Astrocyte of the cerebellum (primary cell): Measurements from ENCODE around the gene DET1.
"Not testable (repeated sequence)": the region's sequence is repeated elsewhere in the genome, so short reads cannot be mapped to it uniquely, and the experiment has no call there.

ENCODE experiments used
- DNase-seq: peaks from one replicate; pipeline ENCODE4 v3.0.0-alpha.2; 2011; ENCODE audit warnings: low read depth
- H3K4me3 ChIP-seq: 2 replicates; pipeline ENCODE4 v1.5.1; 2011; ENCODE audit warnings: mild to moderate bottlenecking, low read depth, low read length, moderate library complexity
- CTCF ChIP-seq: IDR thresholded peaks from 2 replicates; pipeline ENCODE4 v1.5.1; 2012; ENCODE audit warnings: low read length, low read depth, moderate library complexity, mild to moderate bottlenecking; ENCODE audit errors: missing control alignments
- in situ Hi-C: cut with HindIII; loops from 2 replicates; pipeline ENCODE4 v1.10.0; 2017; ENCODE audit warnings: low sequenced_read_pairs

DET1 gene

DNA sequence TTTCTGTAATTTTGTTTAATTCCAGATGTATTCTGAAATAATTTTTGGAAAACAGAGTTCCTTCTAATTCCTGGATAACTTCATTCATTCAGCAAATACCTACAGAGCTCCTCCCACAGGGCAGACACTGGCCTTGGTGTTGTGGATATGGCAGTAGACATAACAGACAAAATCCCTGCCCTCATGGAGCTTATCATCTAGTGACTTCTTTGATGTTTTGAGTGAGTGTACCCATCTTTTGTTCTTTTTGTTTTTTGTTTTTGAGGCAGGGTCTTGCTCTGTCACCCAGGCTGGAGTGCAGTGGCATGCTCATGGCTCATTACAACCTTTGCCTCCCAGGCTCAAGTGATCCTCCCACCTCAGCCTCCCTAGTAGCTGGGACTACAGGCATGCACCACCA is 21.1 kb downstream of the DET1 start:
- no peak for TF ChIP-seq CTCF
- H3K4me3 ChIP-seq = no peak overlapping the region
- in situ Hi-C loops = no loop called here
- no peak for DNase-seq

DNA sequence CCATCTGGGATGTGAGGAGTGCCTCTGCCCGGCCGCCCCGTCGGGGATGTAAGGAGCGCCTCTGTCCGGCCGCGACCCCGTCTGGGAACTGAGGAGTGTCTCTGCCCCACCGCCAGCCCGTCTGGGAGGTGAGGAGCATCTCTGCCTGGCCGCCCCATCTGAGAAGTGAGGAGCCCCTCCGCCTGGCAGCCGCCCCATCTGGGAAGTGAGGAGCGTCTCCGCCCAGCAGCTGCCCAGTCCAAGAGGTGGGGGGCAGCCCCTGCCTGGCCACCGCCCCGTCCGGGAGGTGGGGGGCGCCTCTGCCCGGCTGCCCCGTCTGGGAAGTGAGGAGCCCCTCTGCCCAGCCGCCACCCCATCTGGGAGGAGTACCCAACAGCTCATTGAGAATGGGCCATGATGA is 22.4 kb downstream of the DET1 start:
- H3K4me3 ChIP-seq, in situ Hi-C loops: not testable (repeated sequence)

DNA sequence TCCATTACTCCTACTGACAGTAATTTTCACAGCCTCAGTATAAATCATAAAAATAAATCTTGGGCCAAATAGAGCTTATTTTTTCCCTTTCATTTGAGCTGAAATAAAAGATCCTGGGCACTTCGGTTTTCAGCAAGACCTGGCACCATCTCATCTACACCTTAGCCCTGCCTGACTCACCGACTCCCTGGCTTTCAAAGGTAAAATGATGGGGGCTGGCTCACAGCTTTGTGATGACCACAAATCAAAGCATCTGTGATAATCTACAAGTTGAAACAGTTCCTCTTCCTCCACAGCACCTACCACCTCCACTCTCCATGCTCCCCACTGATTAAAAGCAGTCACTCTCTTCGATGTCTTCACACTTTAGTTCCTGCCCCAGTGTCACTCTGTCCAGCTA is 27.6 kb downstream of the DET1 start:
- no peak overlapping the region for H3K4me3 ChIP-seq
- no peak for TF ChIP-seq CTCF
- in situ Hi-C loops = no loop called here
- no peak for DNase-seq

More for the DNA sequence above, 22.4 kb downstream of the DET1 start:
- DNase-seq = not testable (repeated sequence)

- in situ Hi-C loops = no loop called here
- H3K4me3 ChIP-seq = no peak overlapping the region
- DNase-seq = no peak
- no peak for TF ChIP-seq CTCF
Measured at GRCh38 chr15:88513195-88513594, 33.3 kb downstream of the DET1 start.

- in situ Hi-C loops = no loop called here
- TF ChIP-seq CTCF = no peak
- no peak overlapping the region for H3K4me3 ChIP-seq
- no peak for DNase-seq
Measured at GRCh38 chr15:88512601-88513000, 33.9 kb downstream of the DET1 start.

DNA sequence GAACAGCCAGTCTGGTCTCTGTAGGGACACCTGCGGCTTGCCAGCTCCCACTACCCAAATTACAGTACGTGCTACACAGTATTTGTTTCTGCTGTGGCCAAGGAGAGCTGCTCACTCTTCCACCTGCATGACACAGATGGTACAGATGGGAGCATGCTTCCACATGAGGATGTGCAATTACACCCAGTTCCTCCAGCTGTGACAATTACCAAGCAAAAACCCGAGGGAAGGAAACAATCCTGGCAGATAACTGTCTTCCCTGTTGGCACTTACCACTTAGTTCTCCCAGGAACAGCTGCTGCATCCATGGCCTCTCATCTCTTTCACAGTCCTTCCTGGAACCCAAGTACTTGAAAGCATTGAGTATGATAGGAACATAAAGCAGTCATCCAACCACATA is 34.4 kb downstream of the DET1 start:
- TF ChIP-seq CTCF = no peak
- no peak overlapping the region for H3K4me3 ChIP-seq
- in situ Hi-C loops = no loop called here
- DNase-seq = no peak

DNA sequence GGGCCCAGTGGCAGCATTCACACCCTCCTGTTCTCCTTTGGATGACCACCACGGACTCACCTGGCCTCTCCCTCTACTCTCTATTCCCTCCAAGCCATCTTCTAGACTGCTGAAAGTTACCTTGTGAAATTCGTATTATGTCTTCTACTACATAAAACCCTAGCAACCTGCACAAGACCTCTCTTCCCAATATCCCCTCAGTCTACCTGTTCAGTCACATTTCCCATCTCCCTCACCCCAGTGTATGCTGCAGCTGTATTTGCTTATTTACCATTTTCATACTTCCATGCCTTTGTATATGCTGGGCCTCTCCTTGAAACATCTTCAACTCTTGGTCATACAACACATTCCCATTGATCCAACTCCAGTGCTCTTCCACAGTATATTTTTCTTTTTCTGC is 35.3 kb downstream of the DET1 start:
- H3K4me3 ChIP-seq = no peak overlapping the region
- in situ Hi-C loops = no loop called here
- no peak for DNase-seq
- TF ChIP-seq CTCF = no peak
